Dermis microvascular lymphatic vessel endothelial cell (primary cell): ENCODE results near the gene RASL10A. TPM values are rescaled to one million over a fixed set of nuclear protein-coding genes. Genes with fewer than 3 reads are reported as not detected.

Experiments used
- DNase-seq, 2 donors: peaks; one replicate each; pipeline versions ENCODE4 v3.0.0 to v3.0.0-alpha.2; 2010; ENCODE audit warnings: low read depth in 2 of 2
- total RNA-seq: library from RNA; depleted of rRNA; stranded (reverse); fragments of >200 nt; gene quantifications from 2 replicates; pipeline ENCODE4 v1.2.1, GENCODE V29; 2014

The RASL10A gene
- total RNA-seq, 1 donor from 2014 or later: 2.3 TPM

DNA sequence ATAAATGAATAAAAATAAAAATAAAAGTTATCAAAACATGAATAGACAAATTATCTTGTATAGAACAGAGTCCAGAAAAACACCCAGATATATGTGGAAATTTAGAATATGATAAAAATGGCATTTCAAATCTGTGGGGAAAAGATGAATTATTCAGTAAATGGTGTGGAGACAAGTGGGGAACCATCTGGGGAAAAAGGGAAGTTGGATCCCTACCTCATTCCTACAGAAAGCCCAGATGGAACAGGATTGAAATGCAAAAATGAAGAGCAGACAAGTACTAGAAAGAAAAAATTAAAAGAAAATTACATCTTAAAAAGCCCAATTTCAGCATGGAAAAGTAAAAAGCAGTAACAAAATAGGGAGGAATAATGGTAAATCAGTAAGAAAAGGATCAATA is 8.1 kb upstream of the RASL10A start:
- no peak for DNase-seq

GRCh38 chr22:29320546-29320945 is 5.0 kb upstream of the RASL10A start:
- DNase-seq: no peak

- no peak for DNase-seq
These were observed 3.6 kb upstream of the RASL10A start for GRCh38 chr22:29319072-29319471.

- DNase-seq: no peak
These were observed 2.4 kb upstream of the RASL10A start for GRCh38 chr22:29317827-29318454.

DNA sequence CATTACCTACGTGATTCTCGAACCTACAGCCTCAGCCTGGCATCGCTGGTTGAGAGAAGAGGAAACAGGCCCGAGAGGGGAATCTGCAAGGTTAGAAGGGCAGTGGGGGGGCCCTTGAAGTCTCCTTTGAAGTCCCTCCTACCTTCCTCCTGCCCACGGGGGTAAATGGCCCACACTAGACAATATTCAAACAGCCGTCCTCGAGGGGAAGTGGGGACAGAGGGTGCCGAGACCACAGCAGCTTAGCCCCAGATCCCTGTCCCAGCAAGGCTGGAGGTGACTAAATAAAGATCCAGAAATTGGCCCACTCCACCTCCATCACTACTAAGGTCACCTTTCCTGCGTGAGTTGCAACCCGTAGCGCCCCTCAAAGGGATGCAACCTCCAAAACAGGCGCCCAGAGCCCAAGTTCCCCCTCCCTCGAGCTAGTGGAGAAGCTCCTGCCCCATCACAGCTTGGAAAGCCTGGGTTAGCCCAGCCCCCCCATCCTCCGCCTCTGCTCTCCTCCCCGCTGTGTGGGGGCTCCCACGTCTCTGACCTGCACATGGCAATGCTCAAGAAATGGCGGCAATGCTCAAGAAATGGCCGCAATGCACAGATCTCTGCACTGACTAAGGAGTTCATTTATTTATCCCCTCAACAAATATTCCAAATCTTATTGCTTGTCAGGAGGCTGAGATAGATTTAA is 788 bp upstream of the RASL10A start:
- no peak for DNase-seq

DNA sequence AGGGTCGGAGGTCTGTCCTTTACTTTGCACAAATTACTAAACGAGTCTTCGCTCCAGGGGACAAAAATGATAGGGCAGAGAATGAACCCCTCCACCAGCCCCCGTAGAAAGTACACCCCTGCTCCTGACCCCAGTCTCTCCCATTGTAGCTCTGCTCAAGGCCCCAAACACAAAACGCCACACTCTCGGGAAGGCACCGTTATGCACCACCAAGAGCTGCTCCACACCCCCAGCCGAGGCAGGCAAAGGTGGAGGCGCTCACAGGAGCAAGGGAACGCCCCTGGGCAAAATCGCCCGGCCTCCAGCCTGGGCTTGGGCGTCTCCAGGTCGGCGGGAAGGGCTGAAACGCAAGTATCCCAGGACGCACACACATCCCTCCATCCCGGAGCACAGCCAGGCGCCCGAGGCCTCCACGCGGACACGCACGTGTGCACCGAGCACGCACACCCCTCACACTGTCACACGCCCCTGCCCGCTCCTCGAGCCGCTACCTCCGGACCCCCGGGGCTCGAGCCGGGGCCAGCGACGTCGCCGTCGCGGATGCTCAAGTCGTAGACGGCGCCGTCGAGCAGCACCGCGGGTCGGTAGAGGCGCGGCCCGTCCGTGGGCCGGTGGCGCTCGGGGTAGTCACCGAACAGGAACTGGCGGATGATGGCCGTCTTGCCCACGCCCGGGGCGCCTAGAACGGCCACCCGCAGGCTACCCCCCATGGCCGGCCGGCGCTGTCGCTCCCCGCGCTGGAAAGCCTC is 786 bp downstream of the RASL10A start:
- no peak for DNase-seq

DNA sequence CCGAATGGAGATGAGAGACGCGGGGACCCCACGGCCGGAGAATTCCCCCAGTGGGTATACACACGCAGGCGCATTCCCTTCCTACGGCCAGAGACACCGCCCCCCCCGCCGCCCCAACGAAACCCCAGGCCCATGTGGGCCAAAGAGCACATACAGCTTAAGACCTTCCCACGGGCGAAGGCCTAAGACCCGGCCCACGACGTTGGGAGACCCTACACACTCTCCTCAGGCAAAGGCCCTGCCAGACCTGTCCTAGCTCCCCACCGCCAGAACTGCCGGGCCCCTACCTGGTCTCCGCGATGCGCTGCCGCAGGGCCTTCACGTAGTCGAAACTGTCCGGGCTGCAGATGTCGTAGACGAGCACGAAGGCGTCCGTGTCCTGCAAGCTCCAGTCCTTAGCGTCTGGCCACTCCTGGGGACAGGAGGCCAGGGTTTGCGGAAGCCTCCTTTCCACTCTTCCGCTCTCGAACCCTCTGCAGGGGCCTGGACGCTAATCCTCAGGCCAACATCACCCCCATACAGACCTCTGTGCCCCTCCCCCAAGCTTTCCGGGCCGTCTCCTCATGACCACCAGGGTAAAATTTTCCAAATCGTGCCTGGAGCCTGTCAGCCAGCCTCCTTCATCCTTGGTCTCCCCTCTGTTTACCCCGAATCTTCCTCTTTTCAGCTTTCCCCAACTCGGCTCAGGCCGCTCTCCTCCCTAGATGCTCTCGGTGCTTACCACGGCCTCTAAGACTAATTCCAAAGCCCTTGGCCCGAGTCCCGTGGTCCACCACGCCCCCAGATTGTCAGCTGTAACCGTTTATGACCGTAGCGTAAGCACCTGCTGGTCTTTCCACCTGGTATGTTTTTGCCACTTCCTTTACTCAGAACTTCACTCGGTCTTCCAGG is 1.7 kb downstream of the RASL10A start:
- no peak for DNase-seq

DNA sequence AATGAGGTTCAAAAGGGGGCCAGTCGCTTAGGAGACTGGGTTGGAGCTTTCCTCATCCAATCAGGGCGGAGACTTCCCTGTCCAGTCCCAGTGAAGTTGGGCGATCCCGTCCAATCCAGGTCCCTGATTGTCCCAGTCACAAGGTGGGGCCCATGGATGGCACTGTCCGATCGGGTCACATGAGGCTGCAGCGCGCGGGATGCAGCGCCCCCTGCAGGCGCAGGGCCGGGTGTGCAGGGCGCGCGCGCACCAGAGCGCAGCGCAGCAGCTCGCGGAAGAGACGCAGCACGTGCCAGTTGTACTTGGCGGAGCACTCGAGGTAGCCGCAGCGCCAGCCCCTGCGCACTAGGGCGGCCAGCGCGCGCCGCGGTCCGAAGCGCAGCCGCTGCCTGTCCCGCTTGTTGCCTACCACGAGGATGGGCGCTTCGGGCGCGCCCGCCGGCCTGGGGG is 2.3 kb downstream of the RASL10A start:
- DNase-seq: peak in 1 of 2 donors; percentile 76

GRCh38 chr22:29312218-29313125 is 3.0 kb downstream of the RASL10A start:
- no peak for DNase-seq

DNA sequence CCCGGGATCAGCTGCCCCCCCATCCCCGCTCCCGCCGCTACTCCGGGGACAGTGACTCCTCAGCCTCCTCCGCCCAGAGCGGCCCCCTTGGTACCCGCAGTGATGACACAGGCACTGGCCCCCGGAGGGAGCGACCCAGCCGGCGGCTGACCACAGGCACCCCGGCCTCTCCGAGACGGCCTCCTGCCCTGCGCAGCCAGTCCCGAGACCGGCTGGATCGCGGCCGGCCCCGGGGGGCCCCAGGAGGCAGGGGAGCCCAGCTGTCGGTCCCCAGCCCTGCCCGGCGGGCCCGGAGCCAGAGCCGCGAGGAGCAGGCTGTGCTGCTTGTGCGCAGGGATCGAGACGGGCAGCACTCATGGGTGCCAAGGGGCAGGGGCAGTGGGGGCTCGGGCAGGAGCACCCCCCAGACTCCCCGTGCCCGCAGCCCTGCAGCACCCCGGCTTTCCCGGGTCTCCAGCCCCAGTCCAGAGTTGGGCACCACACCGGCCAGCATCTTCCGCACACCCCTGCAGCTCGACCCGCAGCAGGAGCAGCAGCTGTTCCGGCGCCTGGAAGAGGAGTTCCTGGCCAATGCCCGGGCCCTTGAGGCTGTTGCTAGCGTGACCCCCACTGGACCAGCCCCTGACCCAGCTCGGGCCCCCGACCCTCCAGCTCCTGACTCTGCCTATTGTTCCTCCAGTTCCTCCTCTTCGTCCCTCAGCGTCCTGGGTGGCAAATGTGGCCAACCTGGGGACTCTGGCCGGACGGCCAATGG is 3.9 kb downstream of the RASL10A start:
- no peak for DNase-seq

DNA sequence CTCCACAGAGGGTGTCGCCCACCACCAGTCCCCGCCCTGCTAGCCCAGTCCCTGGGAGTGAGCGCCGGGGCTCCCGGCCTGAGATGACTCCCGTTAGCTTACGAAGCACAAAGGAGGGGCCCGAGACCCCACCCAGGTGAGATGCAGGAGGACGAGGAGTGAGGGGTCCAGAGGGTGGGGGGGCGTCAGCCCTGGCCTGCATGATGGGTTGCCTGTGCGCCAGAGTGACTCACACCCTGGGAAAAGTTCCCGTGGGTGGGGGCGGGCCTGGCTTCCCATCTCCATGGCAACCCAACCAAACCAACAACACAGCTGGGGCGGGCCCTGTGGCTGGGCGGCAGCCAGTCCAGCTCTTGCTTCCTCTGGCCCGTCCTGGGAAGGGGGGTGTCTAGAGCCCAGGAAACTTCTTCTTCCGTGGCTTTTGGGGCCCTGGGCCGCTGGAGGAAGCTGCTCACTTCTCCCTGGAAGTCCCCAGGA is 4.6 kb downstream of the RASL10A start:
- peak; percentile 94 to 99 for DNase-seq

DNA sequence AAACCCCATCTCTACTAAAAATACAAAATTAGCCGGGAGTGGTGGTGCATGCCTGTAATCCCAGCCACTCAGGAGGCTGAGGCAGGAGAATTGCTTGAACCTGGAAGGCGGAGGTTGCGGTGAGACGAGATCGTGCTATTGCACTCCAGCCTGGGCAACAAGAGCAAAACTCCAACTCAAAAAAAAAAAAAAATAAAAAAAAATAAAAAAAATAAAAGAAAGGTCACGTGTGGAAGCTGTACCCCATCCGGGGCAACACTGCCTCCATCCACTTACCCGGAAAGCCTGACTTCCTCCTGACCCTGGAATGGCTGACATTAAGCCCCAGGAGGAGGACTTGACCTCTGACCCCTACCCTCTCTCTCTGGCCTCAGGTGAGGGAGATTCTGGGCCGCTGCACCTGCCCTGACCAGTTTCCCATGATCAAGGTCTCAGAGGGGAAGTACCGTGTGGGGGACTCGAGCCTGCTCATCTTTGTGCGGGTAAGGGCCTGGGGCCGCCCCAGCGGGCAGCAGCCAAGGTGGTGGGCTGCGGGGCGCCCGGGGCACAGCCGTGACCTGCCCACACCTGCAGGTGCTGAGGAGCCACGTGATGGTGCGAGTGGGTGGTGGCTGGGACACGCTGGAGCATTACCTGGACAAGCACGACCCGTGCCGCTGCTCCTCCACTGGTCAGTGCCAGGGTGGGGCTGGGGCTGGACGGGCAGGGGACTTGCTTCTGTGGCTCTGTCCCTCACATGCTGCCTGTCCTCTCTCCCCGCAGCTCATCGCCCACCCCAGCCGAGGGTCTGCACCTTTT is 5.2 kb downstream of the RASL10A start:
- peak in 1 of 2 donors; percentile 12 for DNase-seq

DNA sequence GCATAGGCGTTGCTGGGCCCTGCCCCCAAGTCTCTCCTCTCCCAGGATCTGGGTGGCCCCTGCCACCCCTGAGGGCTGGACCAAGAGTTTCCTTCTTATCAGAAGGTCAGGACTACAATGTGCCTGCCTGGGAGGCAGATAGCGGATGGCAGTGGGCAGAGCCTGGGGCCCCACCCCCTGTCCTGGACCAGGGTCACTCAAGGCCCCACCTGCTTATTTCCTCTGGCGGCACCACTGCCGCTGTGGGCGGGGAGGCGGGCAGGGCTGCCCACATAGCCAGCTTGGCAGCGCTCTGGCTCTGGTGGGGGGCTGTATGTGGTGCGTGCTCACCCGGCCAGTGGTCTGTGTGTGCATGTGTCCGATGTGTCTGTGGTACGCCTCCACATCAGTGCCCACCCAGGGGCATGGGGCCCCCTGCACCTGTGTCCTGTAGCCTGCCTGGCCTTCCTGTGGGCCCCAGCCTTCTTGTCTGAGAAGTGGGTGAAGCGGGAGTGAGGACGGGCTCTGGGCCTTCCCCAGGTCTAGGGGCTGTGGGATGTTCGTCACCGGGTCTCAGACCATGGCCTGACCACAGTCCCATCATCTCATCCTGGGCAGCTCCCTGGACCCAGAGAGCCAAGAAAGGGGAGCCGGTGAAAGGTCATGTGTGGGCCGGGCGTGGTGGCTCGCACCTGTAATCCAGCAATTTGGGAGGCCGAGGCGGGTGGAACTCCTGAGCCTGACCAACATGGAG is 6.0 kb downstream of the RASL10A start:
- peak in 1 of 2 donors; percentile 76 for DNase-seq

GRCh38 chr22:29308791-29309262 is 6.7 kb downstream of the RASL10A start:
- peak in 1 of 2 donors; percentile 72 for DNase-seq

- no peak for DNase-seq
These were observed 7.2 kb downstream of the RASL10A start for GRCh38 chr22:29308148-29308790.

GRCh38 chr22:29307596-29308147 is 7.8 kb downstream of the RASL10A start:
- DNase-seq: peak in 1 of 2 donors; percentile 9
